ENCODE measurements around the gene SLC30A10.

GRCh38 chr1:219941179-219942118, 13.1 kb upstream of the SLC30A10 start:
- no peak for TF ChIP-seq CTCF (IDR thresholded peaks at IDR 0.05)
- no peak for TF ChIP-seq POLR2A (IDR thresholded peaks at IDR 0.05)
- no peak for TF ChIP-seq POLR2AphosphoS5 (IDR thresholded peaks at IDR 0.05; ENCODE audit: insufficient read depth in 1 of 2, low read depth in 1 of 2)
